ENCODE measurements around the gene TBX1. TPM values are rescaled to one million over a fixed set of nuclear protein-coding genes. Genes with fewer than 3 reads are reported as not detected.

Gene TBX1
- total and polyA plus RNA-seq, 2 experiments from 2014 or later: 0.07 TPM; not detected in 1

DNA sequence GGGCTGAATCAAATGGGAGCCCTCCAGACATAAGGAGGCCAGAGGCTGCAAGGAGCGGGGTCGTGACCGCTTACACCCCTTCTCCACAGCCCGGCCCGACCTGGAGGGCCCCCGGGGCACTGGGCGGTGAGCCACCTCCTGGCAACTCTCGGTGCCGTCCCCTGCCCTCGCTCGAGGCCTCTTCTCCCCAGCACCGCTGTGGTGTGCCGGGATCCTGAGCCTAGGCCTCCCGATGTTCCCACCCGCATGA is 37.7 kb upstream of the TBX1 start:
- Histone ChIP-seq H2AFZ (no peak overlapping the region), H3K9me2 (replicated peaks; ENCODE audit: insufficient read depth) (no peaks in the 10 kb centered on the region), H3K27me3 (peaks cover 74% of the 10 kb centered on the region), H3K4me1 (ENCODE audit: insufficient read depth) (peaks cover 20% of the 10 kb centered on the region), H3K79me2 (no peaks in the 10 kb centered on the region), H3K4me2 (peak overlapping the region; percentile 79), H4K20me1 (ENCODE audit: insufficient read depth, poor library complexity, severe bottlenecking) (peaks cover 5% of the 10 kb centered on the region), H3K27ac (no peak overlapping the region), H3K36me3 (replicated peaks; ENCODE audit: insufficient read depth, low read depth) (no peaks in the 10 kb centered on the region), H3K4me3 (no peak overlapping the region), H3K9me3 (ENCODE audit: low read depth) (no peaks in the 10 kb centered on the region)
- WGBS (ENCODE audit: low lambda C conversion rate, missing lambda C conversion rate): 31% methylated on average over 15 of the region's 15 CpGs
- no peak for DNase-seq (ENCODE audit: low spot score)
- TF ChIP-seq EZH2 (IDR thresholded peaks at IDR 0.05; ENCODE audit: borderline replicate concordance): no peak
- TF ChIP-seq, protein P1, sequence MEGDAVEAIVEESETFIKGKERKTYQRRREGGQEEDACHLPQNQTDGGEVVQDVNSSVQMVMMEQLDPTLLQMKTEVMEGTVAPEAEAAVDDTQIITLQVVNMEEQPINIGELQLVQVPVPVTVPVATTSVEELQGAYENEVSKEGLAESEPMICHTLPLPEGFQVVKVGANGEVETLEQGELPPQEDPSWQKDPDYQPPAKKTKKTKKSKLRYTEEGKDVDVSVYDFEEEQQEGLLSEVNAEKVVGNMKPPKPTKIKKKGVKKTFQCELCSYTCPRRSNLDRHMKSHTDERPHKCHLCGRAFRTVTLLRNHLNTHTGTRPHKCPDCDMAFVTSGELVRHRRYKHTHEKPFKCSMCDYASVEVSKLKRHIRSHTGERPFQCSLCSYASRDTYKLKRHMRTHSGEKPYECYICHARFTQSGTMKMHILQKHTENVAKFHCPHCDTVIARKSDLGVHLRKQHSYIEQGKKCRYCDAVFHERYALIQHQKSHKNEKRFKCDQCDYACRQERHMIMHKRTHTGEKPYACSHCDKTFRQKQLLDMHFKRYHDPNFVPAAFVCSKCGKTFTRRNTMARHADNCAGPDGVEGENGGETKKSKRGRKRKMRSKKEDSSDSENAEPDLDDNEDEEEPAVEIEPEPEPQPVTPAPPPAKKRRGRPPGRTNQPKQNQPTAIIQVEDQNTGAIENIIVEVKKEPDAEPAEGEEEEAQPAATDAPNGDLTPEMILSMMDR (IDR thresholded peaks at IDR 0.05; ENCODE audit: poor library complexity): no peak
- TF ChIP-seq EZH2phosphoT487 (IDR thresholded peaks at IDR 0.05; ENCODE audit: low read depth, severe bottlenecking, unreplicated experiment): no peak

GRCh38 chr22:19723232-19723982 is 37.2 kb upstream of the TBX1 start, which contains the start of gene GP1BB:
Gene GP1BB (plus strand): TSS chr22:19723539. CDS start chr22:19723570, 31 bp downstream.
- DNase-seq (ENCODE audit: low spot score): peak; percentile 72
- peaks cover 78% of the 10 kb centered on the region for H3K27me3 ChIP-seq
- H3K4me2 ChIP-seq: peak within 1 kb of the TSS; percentile 79
- H3K4me3 ChIP-seq: no peak within 1 kb of the TSS
- H2AFZ ChIP-seq: no peak within 1 kb of the TSS
- H3K27ac ChIP-seq: no peak within 1 kb of the TSS
- TF ChIP-seq, protein P1 (IDR thresholded peaks at IDR 0.05; ENCODE audit: poor library complexity): no peak
- peak; percentile 23 for TF ChIP-seq EZH2phosphoT487 (IDR thresholded peaks at IDR 0.05; ENCODE audit: low read depth, severe bottlenecking, unreplicated experiment)
- TF ChIP-seq EZH2 (IDR thresholded peaks at IDR 0.05; ENCODE audit: borderline replicate concordance): peak; percentile 83
- no peaks in the 10 kb centered on the region for H3K36me3 ChIP-seq (replicated peaks; ENCODE audit: insufficient read depth, low read depth)
- H3K4me1 ChIP-seq (ENCODE audit: insufficient read depth): peaks cover 19% of the 10 kb centered on the region
- WGBS (ENCODE audit: low lambda C conversion rate, missing lambda C conversion rate): 8% methylated on average over 62 of the region's 80 CpGs
- H3K79me2 ChIP-seq: no peaks in the 10 kb centered on the region
- no peaks in the 10 kb centered on the region for H3K9me2 ChIP-seq (replicated peaks; ENCODE audit: insufficient read depth)
- peaks cover 5% of the 10 kb centered on the region for H4K20me1 ChIP-seq (ENCODE audit: insufficient read depth, poor library complexity, severe bottlenecking)
- no peaks in the 10 kb centered on the region for H3K9me3 ChIP-seq (ENCODE audit: low read depth)

DNA sequence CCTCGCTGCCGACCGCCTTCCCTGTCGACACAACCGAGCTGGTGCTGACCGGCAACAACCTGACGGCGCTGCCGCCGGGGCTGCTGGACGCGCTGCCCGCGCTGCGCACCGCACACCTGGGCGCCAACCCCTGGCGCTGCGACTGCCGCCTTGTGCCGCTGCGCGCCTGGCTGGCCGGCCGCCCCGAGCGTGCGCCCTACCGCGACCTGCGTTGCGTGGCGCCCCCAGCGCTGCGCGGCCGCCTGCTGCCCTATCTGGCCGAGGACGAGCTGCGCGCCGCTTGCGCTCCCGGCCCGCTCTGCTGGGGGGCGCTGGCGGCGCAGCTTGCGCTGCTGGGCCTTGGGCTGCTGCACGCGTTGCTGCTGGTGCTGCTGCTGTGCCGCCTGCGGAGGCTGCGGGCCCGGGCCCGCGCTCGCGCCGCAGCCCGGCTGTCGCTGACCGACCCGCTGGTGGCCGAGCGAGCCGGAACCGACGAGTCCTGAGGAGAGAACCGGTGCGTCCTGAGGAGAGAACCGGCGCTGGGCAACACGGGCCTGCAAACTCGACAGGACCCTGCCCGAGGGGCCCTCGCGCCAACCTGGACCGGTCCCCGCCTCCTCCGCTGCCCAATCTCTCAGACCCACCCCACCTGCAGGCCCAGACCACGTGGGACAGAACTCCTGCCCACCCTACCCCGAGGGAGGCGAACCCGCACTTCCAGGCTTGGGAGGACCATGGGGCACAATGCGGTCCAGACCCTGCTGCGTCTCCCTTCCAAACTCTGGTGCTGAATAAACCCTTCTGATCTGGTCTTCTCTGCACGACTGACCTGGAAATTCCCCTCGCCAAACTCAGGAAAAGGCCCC is 36.4 kb upstream of the TBX1 start:
- TF ChIP-seq EZH2 (IDR thresholded peaks at IDR 0.05; ENCODE audit: borderline replicate concordance) (no peak), EZH2phosphoT487 (IDR thresholded peaks at IDR 0.05; ENCODE audit: low read depth, severe bottlenecking, unreplicated experiment) (no peak)
- TF ChIP-seq, protein P1 (IDR thresholded peaks at IDR 0.05; ENCODE audit: poor library complexity): no peak
- peaks cover 5% of the 10 kb centered on the region for H4K20me1 ChIP-seq (ENCODE audit: insufficient read depth, poor library complexity, severe bottlenecking)
- no peaks in the 10 kb centered on the region for H3K9me3 ChIP-seq (ENCODE audit: low read depth)
- H2AFZ ChIP-seq: no peak overlapping the region
- no peaks in the 10 kb centered on the region for H3K9me2 ChIP-seq (replicated peaks; ENCODE audit: insufficient read depth)
- DNase-seq (ENCODE audit: low spot score): peak; percentile 73
- no peak overlapping the region for H3K27ac ChIP-seq
- no peaks in the 10 kb centered on the region for H3K36me3 ChIP-seq (replicated peaks; ENCODE audit: insufficient read depth, low read depth)
- H3K27me3 ChIP-seq: peaks cover 73% of the 10 kb centered on the region
- peak overlapping the region; percentile 79 for H3K4me2 ChIP-seq
- WGBS (ENCODE audit: low lambda C conversion rate, missing lambda C conversion rate): 8% methylated on average over 62 of the region's 89 CpGs
- peaks cover 11% of the 10 kb centered on the region for H3K4me1 ChIP-seq (ENCODE audit: insufficient read depth)
- no peak overlapping the region for H3K4me3 ChIP-seq
- no peaks in the 10 kb centered on the region for H3K79me2 ChIP-seq

Data from hepatocyte (in vitro differentiated cells).